Inflammatory macrophage treated with lipopolysaccharide for 1 hour (primary cell): ENCODE results near the gene NT5DC3.

Experiments used
- DNase-seq, 2 donors: peaks; one replicate each; pipeline ENCODE4 v3.0.0-alpha.2; 2020 to 2022

The NT5DC3 gene

GRCh38 chr12:103808239-103808880 lies 32.7 kb downstream of the NT5DC3 start:
- DNase-seq: no peak

- DNase-seq: no peak
Measured at GRCh38 chr12:103807561-103808238, 33.3 kb downstream of the NT5DC3 start.

- DNase-seq: peak; percentile 84 to 86
Measured at GRCh38 chr12:103806803-103807202, 34.2 kb downstream of the NT5DC3 start.

- no peak for DNase-seq
Measured at GRCh38 chr12:103805655-103806360, 35.2 kb downstream of the NT5DC3 start.

- no peak for DNase-seq
Measured at GRCh38 chr12:103803847-103804246, 37.2 kb downstream of the NT5DC3 start.

GRCh38 chr12:103802586-103802886 lies 38.5 kb downstream of the NT5DC3 start:
- no peak for DNase-seq

- no peak for DNase-seq
Measured at GRCh38 chr12:103801709-103802585, 39.1 kb downstream of the NT5DC3 start.

- DNase-seq: peak in 1 of 2 donors; percentile 29
Measured at GRCh38 chr12:103799857-103800771, 40.9 kb downstream of the NT5DC3 start.

- DNase-seq: no peak
Measured at GRCh38 chr12:103799504-103799856, 41.6 kb downstream of the NT5DC3 start.

- no peak for DNase-seq
Measured at GRCh38 chr12:103798586-103798985, 42.4 kb downstream of the NT5DC3 start.

- no peak for DNase-seq
Measured at GRCh38 chr12:103794309-103795213, 46.5 kb downstream of the NT5DC3 start.

GRCh38 chr12:103793512-103794045 lies 47.5 kb downstream of the NT5DC3 start:
- DNase-seq: no peak

GRCh38 chr12:103793046-103793445 lies 48.0 kb downstream of the NT5DC3 start:
- DNase-seq: no peak

- no peak for DNase-seq
Measured at GRCh38 chr12:103791350-103791920, 49.6 kb downstream of the NT5DC3 start.

GRCh38 chr12:103786201-103786600 lies 54.8 kb downstream of the NT5DC3 start:
- DNase-seq: no peak

- no peak for DNase-seq
Measured at GRCh38 chr12:103785243-103786031, 55.6 kb downstream of the NT5DC3 start.

GRCh38 chr12:103783744-103784664 lies 57.0 kb downstream of the NT5DC3 start:
- no peak for DNase-seq

GRCh38 chr12:103782399-103782798 lies 58.6 kb downstream of the NT5DC3 start:
- DNase-seq: no peak
